SK-N-SH (cell line): ENCODE measurements around the gene AP1S3. TPM values are rescaled to one million over a fixed set of nuclear protein-coding genes. Genes with fewer than 3 reads are reported as not detected.

Experiments used
- CTCF ChIA-PET: fragments of 300-600, 350-600 bp; formaldehyde crosslinking; extraction: SDS; loops from one replicate; lab custom pipeline; 2021; lab: Yijun Ruan, JAX
- POLR2A ChIA-PET: fragments of 350-600 bp; sonication (Branson Sonifier 250); formaldehyde crosslinking; extraction: SDS; loops from one replicate; lab custom pipeline; 2020; ENCODE audit warnings: antibody characterized with exemption, inconsistent platforms; lab: Yijun Ruan, JAX
- DNase-seq: peaks from one replicate; pipeline ENCODE4 v3.0.0; 2012
- H2AFZ ChIP-seq: fragments of 200-600 bp; sonication (generic); 2 replicates; pipeline ENCODE4 v1.8.1; 2016; ENCODE audit warnings: antibody characterized with exemption, mild to moderate bottlenecking, low read depth
- H3F3A ChIP-seq: fragments of 200-600 bp; sonication (generic); replicated peaks from 2 replicates; pipeline ENCODE3; 2016; ENCODE audit warnings: antibody characterized with exemption, mild to moderate bottlenecking; ENCODE audit not compliant: insufficient read depth
- H3K27ac ChIP-seq, 2 experiments: fragments of 200-500 bp in 1 of 2; fragments of 200-600 bp in 1 of 2; sonication (Bioruptor generic) in 1 of 2; sonication (generic), shearing (Covaris generic) in 1 of 2; 2 replicates each; pipeline versions ENCODE4 v1.5.1 to v1.6.1; 2014 to 2016; ENCODE audit warnings: low read depth in 2 of 2, inconsistent platforms in 1 of 2, low read length in 1 of 2, mild to moderate bottlenecking in 1 of 2, mixed read lengths in 1 of 2
- H3K27me3 ChIP-seq: fragments of 200-600 bp; sonication (generic), shearing (Covaris generic); 2 replicates; pipeline ENCODE4 v1.6.1; 2016; ENCODE audit warnings: mixed run types; ENCODE audit not compliant: insufficient read depth
- H3K36me3 ChIP-seq, 2 experiments: fragments of 200-500 bp in 1 of 2; fragments of 200-600 bp in 1 of 2; sonication (Bioruptor generic) in 1 of 2; sonication (generic) in 1 of 2; replicated peaks in 1 of 2; 2 replicates each; pipeline versions ENCODE3 to v1.5.1; 2014 to 2016; ENCODE audit warnings: low read length in 1 of 2, mild to moderate bottlenecking in 1 of 2; ENCODE audit not compliant: insufficient read depth in 2 of 2, control insufficient read depth in 1 of 2
- H3K4me1 ChIP-seq, 2 experiments: fragments of 200-500 bp in 1 of 2; fragments of 200-600 bp in 1 of 2; sonication (Bioruptor generic) in 1 of 2; sonication (generic), shearing (Covaris generic) in 1 of 2; 2 replicates each; pipeline versions ENCODE4 v1.5.1 to v1.6.1; 2014 to 2016; ENCODE audit warnings: low read depth in 1 of 2, low read length in 1 of 2, mixed run types in 1 of 2; ENCODE audit not compliant: insufficient read depth in 2 of 2, control insufficient read depth in 1 of 2
- H3K4me2 ChIP-seq: fragments of 200-600 bp; sonication (generic), shearing (Covaris generic); 2 replicates; pipeline ENCODE4 v1.6.1; 2017; ENCODE audit warnings: mixed run types
- H3K4me3 ChIP-seq, 2 experiments: fragments of 200-500 bp in 1 of 2; fragments of 200-600 bp in 1 of 2; sonication (Bioruptor generic) in 1 of 2; sonication (generic), shearing (Covaris generic) in 1 of 2; 2 replicates each; pipeline versions ENCODE4 v1.5.1 to v1.8.1; 2014 to 2016; ENCODE audit warnings: low read depth in 2 of 2, inconsistent platforms in 1 of 2, low read length in 1 of 2, mild to moderate bottlenecking in 1 of 2, mixed read lengths in 1 of 2, moderate library complexity in 1 of 2
- H3K79me2 ChIP-seq: fragments of 200-600 bp; sonication (generic); 2 replicates; pipeline ENCODE4 v1.8.1; 2017; ENCODE audit warnings: mild to moderate bottlenecking; ENCODE audit not compliant: insufficient read depth
- H3K9ac ChIP-seq: fragments of 200-600 bp; sonication (generic); 2 replicates; pipeline ENCODE4 v1.6.1; 2017; ENCODE audit warnings: mixed run types
- H3K9me2 ChIP-seq: fragments of 200-600 bp; sonication (generic); 2 replicates; pipeline ENCODE4 v1.6.1; 2017; ENCODE audit warnings: mixed run types
- H3K9me3 ChIP-seq: fragments of 200-600 bp; sonication (generic); 2 replicates; pipeline ENCODE4 v1.6.1; 2017; ENCODE audit warnings: mixed run types, mild to moderate bottlenecking, moderate library complexity
- H4K20me1 ChIP-seq: fragments of 200-600 bp; sonication (generic); 2 replicates; pipeline ENCODE4 v1.6.1; 2017; ENCODE audit warnings: mild to moderate bottlenecking, mixed run types; ENCODE audit not compliant: insufficient read depth
- CTCF ChIP-seq: fragments of 200-600 bp; sonication (generic); IDR thresholded peaks from 2 replicates; pipeline ENCODE4 v1.6.1; 2017; ENCODE audit warnings: antibody characterized with exemption, mild to moderate bottlenecking, moderate library complexity
- EZH2phosphoT487 ChIP-seq: fragments of 200-600 bp; sonication (generic); IDR thresholded peaks from 2 replicates; pipeline ENCODE4 v1.6.1; 2017; ENCODE audit warnings: low read depth, mixed run types, mild to moderate bottlenecking, antibody characterized with exemption, moderate library complexity, borderline replicate concordance
- FOSL2 ChIP-seq: IDR thresholded peaks from 2 replicates; pipeline ENCODE4 v1.4.0; 2012; ENCODE audit warnings: low read depth, mild to moderate bottlenecking, moderate library complexity, borderline replicate concordance
- FOXM1 ChIP-seq: IDR thresholded peaks from 2 replicates; pipeline ENCODE4 v1.4.0; 2012; ENCODE audit warnings: low read depth, mild to moderate bottlenecking
- MEF2A ChIP-seq: IDR thresholded peaks from 2 replicates; pipeline ENCODE4 v1.4.0; 2012; ENCODE audit warnings: low read depth, borderline replicate concordance
- NFIC ChIP-seq: IDR thresholded peaks from 2 replicates; pipeline ENCODE4 v1.4.0; 2012; ENCODE audit warnings: borderline replicate concordance
- NRF1 ChIP-seq: IDR thresholded peaks from 2 replicates; pipeline ENCODE4 v1.6.1; 2012; ENCODE audit warnings: low read depth, mild to moderate bottlenecking, low read length
- PBX3 ChIP-seq: IDR thresholded peaks from 2 replicates; pipeline ENCODE4; 2012
- REST ChIP-seq: IDR thresholded peaks from 2 replicates; pipeline ENCODE4 v1.6.1; 2012; ENCODE audit warnings: mild to moderate bottlenecking, low read depth, low read length, moderate library complexity
- RFX5 ChIP-seq: IDR thresholded peaks from 2 replicates; pipeline ENCODE4 v1.6.1; 2012; ENCODE audit warnings: mild to moderate bottlenecking, improper control_type of control experiment, low read length
- TAF1 ChIP-seq: IDR thresholded peaks from 2 replicates; pipeline ENCODE4 v1.6.1; 2012; ENCODE audit warnings: low read depth, mild to moderate bottlenecking, low read length, moderate library complexity, borderline replicate concordance
- USF2 ChIP-seq: fragments of 150-350 bp; IDR thresholded peaks from 2 replicates; pipeline ENCODE4 v1.6.1; 2017; ENCODE audit warnings: antibody characterized with exemption, low read length, low read depth, borderline replicate concordance
- WGBS: methylation state at CpG from one replicate; pipeline ENCODE4 v1.1.6; 2017; ENCODE audit warnings: low lambda C conversion rate; 5-methylcytosine and 5-hydroxymethylcytosine counted together
- polyA plus RNA-seq, 3 experiments: library from polyadenylated mRNA; depleted of rRNA; stranded (reverse); fragments of >200 nt; gene quantifications; 2 replicates each; pipeline ENCODE4 v1.2.3, GENCODE V29; 2012

The AP1S3 gene
- polyA plus RNA-seq, 1 of the 3 experiments (the other 2 are of a cell fraction): 4.8 TPM

GRCh38 chr2:223753940-223754339 is 83.4 kb downstream of the AP1S3 start:
- H3K9ac ChIP-seq: no peak overlapping the region
- H3K4me2 ChIP-seq: no peak overlapping the region
- POLR2A ChIA-PET: no interaction called here
- no peak overlapping the region for H3K27ac ChIP-seq
- TF ChIP-seq EZH2phosphoT487 (no peak), FOSL2 (no peak), REST (no peak), USF2 (no peak), PBX3 (no peak)
- no peak overlapping the region for H3K4me3 ChIP-seq
- H3K4me1 ChIP-seq: peaks cover 0 to 4% of the 10 kb centered on the region in 2 experiments; a peak in 1 of 4 replicates
- H2AFZ ChIP-seq: no peak overlapping the region
- DNase-seq: no peak
- no peaks in the 10 kb centered on the region for H3K36me3 ChIP-seq
- H3K9me3 ChIP-seq: no peaks in the 10 kb centered on the region
- H4K20me1 ChIP-seq: no peaks in the 10 kb centered on the region
- 97% methylated on average over 4 of the region's 4 CpGs for WGBS
- no peaks in the 10 kb centered on the region for H3K27me3 ChIP-seq
- H3K79me2 ChIP-seq: no peaks in the 10 kb centered on the region
- H3K9me2 ChIP-seq: no peaks in the 10 kb centered on the region
- H3F3A ChIP-seq: peaks cover 14% of the 10 kb centered on the region
- CTCF ChIA-PET: no interaction called here

GRCh38 chr2:223751012-223751411 is 86.4 kb downstream of the AP1S3 start:
- H3K9me3 ChIP-seq: no peaks in the 10 kb centered on the region
- ChIA-PET POLR2A (no interaction called here), CTCF (no interaction called here)
- WGBS: 36% methylated on average over 1 of the region's 1 CpG
- no peak overlapping the region for H3K27ac ChIP-seq
- H3K36me3 ChIP-seq: no peaks in the 10 kb centered on the region
- no peak overlapping the region for H3K9ac ChIP-seq
- H2AFZ ChIP-seq: peak overlapping the region; percentile 53; the same call in 1 of the 2 replicates
- H3K79me2 ChIP-seq: no peaks in the 10 kb centered on the region
- H3K9me2 ChIP-seq: no peaks in the 10 kb centered on the region
- no peak overlapping the region for H3K4me3 ChIP-seq
- TF ChIP-seq NRF1: no peak
- no peak for TF ChIP-seq TAF1
- TF ChIP-seq USF2: no peak
- TF ChIP-seq CTCF: no peak
- no peak for TF ChIP-seq FOSL2
- no peak for TF ChIP-seq NFIC
- no peak for TF ChIP-seq FOXM1
- no peak for TF ChIP-seq MEF2A
- TF ChIP-seq RFX5: no peak
- TF ChIP-seq, all 33 proteins: peak for 0
- no peaks in the 10 kb centered on the region for H3K27me3 ChIP-seq
- H3K4me2 ChIP-seq: no peak overlapping the region
- no peaks in the 10 kb centered on the region for H4K20me1 ChIP-seq
- DNase-seq: no peak
- H3K4me1 ChIP-seq: 0 out of 4 replicates have a peak, but pooled peaks cover 0 to 4% of the 10 kb centered on the region in 2 experiments
- peaks cover 14% of the 10 kb centered on the region for H3F3A ChIP-seq
